T-helper 22 cell (primary cell): ENCODE data around the gene KAT6B.
"Not testable (repeated sequence)": the region's sequence is repeated elsewhere in the genome, so short reads cannot be mapped to it uniquely, and the experiment has no call there.

Experiments
- DNase-seq: peaks from one replicate; pipeline ENCODE4 v3.0.0-alpha.2; 2020; ENCODE audit warnings: low read depth

The KAT6B gene

GRCh38 chr10:74891053-74891452, 64.7 kb downstream of the KAT6B start:
- DNase-seq, result no peak

GRCh38 chr10:74892839-74893238, 66.4 kb downstream of the KAT6B start:
- no peak for DNase-seq

- DNase-seq, result not testable (repeated sequence)
Observed at GRCh38 chr10:74893329-74893728, 66.9 kb downstream of the KAT6B start.

- no peak for DNase-seq
Observed at GRCh38 chr10:74896788-74897527, 70.6 kb downstream of the KAT6B start.

- no peak for DNase-seq
Observed at GRCh38 chr10:74898201-74898976, 72.0 kb downstream of the KAT6B start.

GRCh38 chr10:74900297-74900696, 73.9 kb downstream of the KAT6B start:
- DNase-seq, result no peak

GRCh38 chr10:74901301-74901700, 74.9 kb downstream of the KAT6B start:
- DNase-seq, result no peak

GRCh38 chr10:74901867-74902450, 75.6 kb downstream of the KAT6B start:
- DNase-seq, result no peak

- no peak for DNase-seq
Observed at GRCh38 chr10:74903491-74903890, 77.1 kb downstream of the KAT6B start.

- no peak for DNase-seq
Observed at GRCh38 chr10:74906611-74907198, 80.3 kb downstream of the KAT6B start.

- DNase-seq, result no peak
Observed at GRCh38 chr10:74909670-74910069, 83.3 kb downstream of the KAT6B start.

GRCh38 chr10:74910241-74910975, 84.0 kb downstream of the KAT6B start:
- no peak for DNase-seq

GRCh38 chr10:74910976-74911350, 84.6 kb downstream of the KAT6B start:
- DNase-seq, result no peak

GRCh38 chr10:74912182-74912581, 85.8 kb downstream of the KAT6B start:
- no peak for DNase-seq

- DNase-seq, result no peak
Observed at GRCh38 chr10:74912682-74913081, 86.3 kb downstream of the KAT6B start.

- no peak for DNase-seq
Observed at GRCh38 chr10:74913377-74913979, 87.1 kb downstream of the KAT6B start.

GRCh38 chr10:74916283-74916682, 89.9 kb downstream of the KAT6B start:
- no peak for DNase-seq

- DNase-seq, result no peak
Observed at GRCh38 chr10:74917481-74918077, 91.2 kb downstream of the KAT6B start.

GRCh38 chr10:74919671-74920070, 93.3 kb downstream of the KAT6B start:
- DNase-seq, result no peak

GRCh38 chr10:74921070-74921469, 94.7 kb downstream of the KAT6B start:
- DNase-seq, result not testable (repeated sequence)

- no peak for DNase-seq
Observed at GRCh38 chr10:74921744-74922143, 95.3 kb downstream of the KAT6B start.
